Colonic mucosa (tissue), 4 donors: ENCODE measurements around the gene BCAS1. TPM values are rescaled to one million over a fixed set of nuclear protein-coding genes. Genes with fewer than 3 reads are reported as not detected.

Source experiments
- DNase-seq: peaks from one replicate; pipeline ENCODE4 v3.0.0-alpha.2; 2020
- H3K27ac ChIP-seq: fragments of 200-600 bp; one replicate; pipeline ENCODE4 v1.8.0; 2021
- H3K27me3 ChIP-seq: fragments of 200-600 bp; one replicate; pipeline ENCODE4 v1.8.0; 2021
- H3K36me3 ChIP-seq: fragments of 200-600 bp; one replicate; pipeline ENCODE4 v1.8.0; 2021
- H3K4me1 ChIP-seq: fragments of 200-600 bp; one replicate; pipeline ENCODE4 v1.8.0; 2021; ENCODE audit warnings: mild to moderate bottlenecking
- H3K4me3 ChIP-seq: fragments of 200-600 bp; one replicate; pipeline ENCODE4 v1.8.0; 2021
- H3K9ac ChIP-seq, 2 donors: one replicate each; pipeline ENCODE4 v1.7.0; 2013; ENCODE audit warnings: control low read depth in 2 of 2, low read depth in 2 of 2, low read length in 2 of 2
- H3K9me3 ChIP-seq: fragments of 200-600 bp; one replicate; pipeline ENCODE4 v1.8.0; 2021
- CTCF ChIP-seq: fragments of 200-600 bp; IDR thresholded peaks from one replicate; pipeline ENCODE4 v1.8.0; 2022; ENCODE audit warnings: antibody characterized with exemption, mild to moderate bottlenecking
- intact Hi-C: fragments of 100-400 bp; cut with DNase I; formaldehyde crosslinking; loops from one replicate; pipeline ENCODE4 v1.14.1; 2022
- total RNA-seq, 2 donors: library from RNA; stranded (reverse); fragmentation: NEBNext Ultra II Directional in 1 of 2; extraction: Animal tissue kit (Norgen Biotek cat#: 25700) in 1 of 2; gene quantifications; one replicate each; pipeline ENCODE4 v1.2.1, GENCODE V29; 2021
- donor health status: healthy.
- donor health status: DM: no; HTN: no; CAD: no.
- donor health status: DM: no; HTN: no; CAD: no.

Gene BCAS1
- total RNA-seq, 2 donors from 2014 or later: 67.9 to 154 TPM

- H3K27me3 ChIP-seq: no peaks in the 10 kb centered on the region
- H3K36me3 ChIP-seq: no peaks in the 10 kb centered on the region
- intact Hi-C loops: no loop called here
- H3K9ac ChIP-seq: peak overlapping the region in 1 of 2 donors; percentile 97
- H3K4me1 ChIP-seq: peaks cover 24% of the 10 kb centered on the region
- peak overlapping the region; percentile 53 for H3K4me3 ChIP-seq
- no peak for DNase-seq
- H3K9me3 ChIP-seq: no peaks in the 10 kb centered on the region
- no peak for TF ChIP-seq CTCF
- H3K27ac ChIP-seq: peak overlapping the region; percentile 94
Observed at GRCh38 chr20:53916173-53916512, 154.3 kb downstream of the BCAS1 start.

DNA sequence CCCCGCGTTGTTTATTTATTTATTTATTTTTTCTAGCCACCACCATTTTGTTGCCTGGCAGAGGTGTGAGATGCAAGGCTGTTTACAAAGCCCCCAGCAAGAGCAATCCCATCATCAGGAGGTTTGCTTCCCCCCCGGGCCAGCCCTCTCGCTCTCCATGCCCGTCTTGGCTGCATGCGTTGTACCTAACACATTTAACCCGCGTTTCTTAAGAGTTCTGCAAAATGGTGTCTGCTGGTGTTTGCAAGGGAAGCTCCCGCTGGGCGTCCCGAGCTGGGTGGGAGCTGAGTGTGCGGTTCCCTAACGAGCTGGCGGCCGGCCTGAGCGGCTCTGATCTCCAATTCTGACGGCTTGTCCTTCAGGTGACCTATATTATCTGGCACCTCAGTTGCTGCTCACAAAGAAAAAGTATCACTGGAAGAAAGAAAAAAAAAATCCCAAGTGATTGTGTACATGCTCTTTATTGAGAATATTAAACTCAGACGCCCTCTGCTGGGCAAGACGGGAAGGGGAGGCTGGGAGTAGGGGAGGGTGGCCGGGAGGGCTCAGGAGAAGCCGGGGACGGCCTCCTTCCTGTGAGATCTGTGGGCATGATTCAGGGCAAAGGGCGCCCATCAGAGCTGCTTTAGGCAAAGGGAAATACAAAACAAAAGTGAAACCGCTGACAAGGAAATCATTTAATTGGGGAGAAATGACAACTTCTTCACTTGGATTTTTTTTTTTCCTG is 154.8 kb downstream of the BCAS1 start:
- peak; percentile 100 for DNase-seq
- peaks cover 24% of the 10 kb centered on the region for H3K4me1 ChIP-seq
- H3K27me3 ChIP-seq: no peaks in the 10 kb centered on the region
- peak overlapping the region; percentile 53 for H3K4me3 ChIP-seq
- TF ChIP-seq CTCF: peak; percentile 89
- H3K9ac ChIP-seq: peak overlapping the region; percentile 67 to 97
- no peaks in the 10 kb centered on the region for H3K9me3 ChIP-seq
- no peaks in the 10 kb centered on the region for H3K36me3 ChIP-seq
- peak overlapping the region; percentile 94 for H3K27ac ChIP-seq
- intact Hi-C loops: loop anchor here (2.0 kb wide), 1 partner anchor 337 kb away; no protein-coding TSS in a partner anchor

- TF ChIP-seq CTCF: no peak
- H3K9ac ChIP-seq: peak overlapping the region; percentile 67 to 97
- no peaks in the 10 kb centered on the region for H3K27me3 ChIP-seq
- peak overlapping the region; percentile 94 for H3K27ac ChIP-seq
- no peak for DNase-seq
- intact Hi-C loops: loop anchor here (2.0 kb wide), 1 partner anchor 336 kb away; no protein-coding TSS in a partner anchor
- peaks cover 24% of the 10 kb centered on the region for H3K4me1 ChIP-seq
- no peaks in the 10 kb centered on the region for H3K36me3 ChIP-seq
- no peaks in the 10 kb centered on the region for H3K9me3 ChIP-seq
- H3K4me3 ChIP-seq: peak overlapping the region; percentile 53
Observed at GRCh38 chr20:53914781-53915445, 155.5 kb downstream of the BCAS1 start.

DNA sequence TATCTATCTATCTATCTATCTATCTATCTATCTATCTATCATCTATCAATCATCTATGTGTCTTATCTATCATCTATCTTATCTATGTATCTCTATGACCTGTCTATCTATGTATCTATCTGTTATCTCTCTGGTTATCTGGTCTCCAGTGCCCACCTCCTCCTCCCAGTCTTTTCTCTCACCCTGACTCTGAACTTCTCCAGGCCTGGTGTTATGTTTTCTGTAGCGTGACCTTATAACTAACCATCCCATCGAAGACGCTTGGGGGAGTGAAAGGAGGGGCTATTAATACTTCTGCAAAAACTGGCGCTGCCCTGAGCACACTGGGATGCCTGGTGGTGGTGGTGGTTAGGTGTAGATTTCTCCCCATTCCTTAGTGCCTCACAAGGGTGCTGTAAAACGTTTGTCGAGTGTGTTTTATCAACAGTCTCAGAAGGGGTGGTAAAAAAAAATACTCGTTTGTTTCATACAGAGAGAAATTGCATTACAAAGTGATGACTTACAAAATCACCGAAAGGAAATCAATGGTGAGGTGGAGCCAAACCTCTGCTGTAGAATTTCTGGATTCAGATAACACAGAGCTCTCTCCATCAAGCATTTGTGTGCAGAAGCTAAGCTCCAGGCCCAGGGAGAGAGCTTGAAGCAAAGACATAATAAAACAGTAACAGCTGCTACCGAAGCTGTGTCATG is 156.2 kb downstream of the BCAS1 start:
- Histone ChIP-seq H3K27me3 (no peaks in the 10 kb centered on the region), H3K4me1 (peaks cover 28% of the 10 kb centered on the region), H3K9ac (peak overlapping the region in 1 of 2 donors; percentile 97), H3K9me3 (no peaks in the 10 kb centered on the region), H3K4me3 (no peak overlapping the region), H3K36me3 (no peaks in the 10 kb centered on the region), H3K27ac (peak overlapping the region; percentile 94)
- TF ChIP-seq CTCF: no peak
- intact Hi-C loops: loop anchor here (2.0 kb wide), 1 partner anchor 335 kb away; no protein-coding TSS in a partner anchor
- DNase-seq: no peak

DNA sequence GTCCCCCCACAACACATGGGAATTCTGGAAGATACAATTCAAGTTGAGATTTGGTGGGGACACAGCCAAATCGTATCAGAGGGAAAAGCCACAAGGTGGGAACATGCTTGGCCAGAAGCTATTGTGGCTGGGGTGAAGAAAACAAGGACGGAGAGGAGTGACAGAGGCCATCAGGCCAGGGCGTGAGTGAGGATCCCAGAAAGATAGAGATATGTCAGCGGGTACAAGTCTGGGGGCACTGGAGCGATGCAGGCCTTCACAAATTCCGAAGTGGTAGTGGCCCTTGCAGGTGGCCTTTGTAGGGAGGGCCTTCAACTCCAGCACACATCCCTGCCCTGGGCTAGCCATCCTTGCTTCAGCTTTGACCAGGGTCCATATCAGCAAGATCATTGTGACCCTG is 159.1 kb downstream of the BCAS1 start:
- Histone ChIP-seq H3K9ac (no peak overlapping the region), H3K27ac (no peak overlapping the region), H3K4me3 (no peak overlapping the region), H3K4me1 (peaks cover 18% of the 10 kb centered on the region), H3K36me3 (no peaks in the 10 kb centered on the region), H3K27me3 (no peaks in the 10 kb centered on the region), H3K9me3 (no peaks in the 10 kb centered on the region)
- no peak for DNase-seq
- no peak for TF ChIP-seq CTCF
- intact Hi-C loops: no loop called here
